ENCODE results near the gene UVRAG.

GRCh38 chr11:76131142-76131541, 316.1 kb downstream of the UVRAG start:
- TF ChIP-seq CTCF (IDR thresholded peaks at IDR 0.05 in 8 of 11, conservative IDR thresholded peaks at IDR 0.05 in 3 of 11) (no peak), POLR2A (IDR thresholded peaks at IDR 0.05) (no peak)

All from spleen (tissue), 7 donors.